SKM-1 treated with dmso at 0.1 percent for 144 hours (cell line): ENCODE measurements around the gene TTYH2.
"Not testable (repeated sequence)": the region's sequence is repeated elsewhere in the genome, so short reads cannot be mapped to it uniquely, and the experiment has no call there.

Experiments used
- DNase-seq: peaks from one replicate; lab custom pipeline; 2025; ENCODE audit not compliant: unreplicated experiment; lab: John Stamatoyannopoulos, UW

TTYH2 gene

GRCh38 chr17:74259667-74260524 is 46.5 kb downstream of the TTYH2 start:
- no peak for DNase-seq

GRCh38 chr17:74260525-74260850 is 47.1 kb downstream of the TTYH2 start:
- no peak for DNase-seq

- no peak for DNase-seq
These were observed 49.2 kb downstream of the TTYH2 start for GRCh38 chr17:74262601-74263000.

GRCh38 chr17:74267054-74267453 is 53.7 kb downstream of the TTYH2 start:
- DNase-seq: not testable (repeated sequence)

- DNase-seq: no peak
These were observed 54.2 kb downstream of the TTYH2 start for GRCh38 chr17:74267579-74267978.

- no peak for DNase-seq
These were observed 54.7 kb downstream of the TTYH2 start for GRCh38 chr17:74267987-74268499.

- no peak for DNase-seq
These were observed 55.2 kb downstream of the TTYH2 start for GRCh38 chr17:74268558-74268957.

- DNase-seq: no peak
These were observed 57.0 kb downstream of the TTYH2 start for GRCh38 chr17:74270333-74270732.

- DNase-seq: no peak
These were observed 57.9 kb downstream of the TTYH2 start for GRCh38 chr17:74271281-74271680.

GRCh38 chr17:74271901-74272561 is 58.7 kb downstream of the TTYH2 start:
- DNase-seq: no peak

- DNase-seq: no peak
These were observed 59.4 kb downstream of the TTYH2 start for GRCh38 chr17:74272731-74273201.

- no peak for DNase-seq
These were observed 60.8 kb downstream of the TTYH2 start, which contains the start of gene DNAI2 for GRCh38 chr17:74274060-74274708. Gene DNAI2, plus strand, starts transcription at chr17:74274234. Its CDS starts 7,584 bp downstream, at chr17:74281818.

GRCh38 chr17:74274709-74275340 is 61.5 kb downstream of the TTYH2 start:
- DNase-seq: peak; percentile 55

- DNase-seq: no peak
These were observed 62.7 kb downstream of the TTYH2 start for GRCh38 chr17:74276051-74276476.

- DNase-seq: peak; percentile 24
These were observed 63.2 kb downstream of the TTYH2 start for GRCh38 chr17:74276541-74277009.

GRCh38 chr17:74277935-74278334 is 64.6 kb downstream of the TTYH2 start:
- no peak for DNase-seq

- not testable (repeated sequence) for DNase-seq
These were observed 66.2 kb downstream of the TTYH2 start for GRCh38 chr17:74279617-74280016.

- no peak for DNase-seq
These were observed 66.7 kb downstream of the TTYH2 start for GRCh38 chr17:74280093-74280513.

GRCh38 chr17:74281799-74282198 is 68.4 kb downstream of the TTYH2 start:
- DNase-seq: no peak

GRCh38 chr17:74282274-74282586 is 68.9 kb downstream of the TTYH2 start:
- not testable (repeated sequence) for DNase-seq
